PC-3 (cell line): ENCODE data around the gene FSTL3. TPM values are rescaled to one million over a fixed set of nuclear protein-coding genes. Genes with fewer than 3 reads are reported as not detected.

Experiments
- ATAC-seq: fragments of 200-7000 bp; cut with Tn5 transposase; 2 replicates; pipeline ENCODE4 v1.9.1; 2020; ENCODE audit warnings: mild to moderate bottlenecking, moderate library complexity
- BruUV-seq: library from RNA; stranded (reverse); fragments of 400-500 nt; replicated peaks from 2 replicates; lab custom pipeline; 2021; lab: Mats Ljungman, UMichigan
- CTCF ChIA-PET: fragments of 300-600 bp; sonication (Branson Sonifier 250); formaldehyde crosslinking; loops from one replicate; lab custom pipeline; 2022; ENCODE audit warnings: antibody characterized with exemption; lab: Charles Lee
- POLR2A ChIA-PET: fragments of 300-600 bp; sonication (Branson Sonifier 250); formaldehyde crosslinking; loops from one replicate; lab custom pipeline; 2022; ENCODE audit warnings: antibody characterized with exemption; ENCODE audit not compliant: unreplicated experiment; lab: Charles Lee
- DNase-seq: peaks from one replicate; pipeline ENCODE4 v3.0.0-alpha.2; 2015
- H2AFZ ChIP-seq: fragments of 300-600 bp; sonication (generic); 2 replicates; pipeline ENCODE4 v1.6.0; 2016; ENCODE audit warnings: antibody characterized with exemption, low read length
- H3F3A ChIP-seq: fragments of 300-600 bp; sonication (generic); one replicate; pipeline ENCODE4 v1.6.0; 2017; ENCODE audit warnings: antibody characterized with exemption, low read length, control low read depth, mild to moderate bottlenecking; ENCODE audit not compliant: unreplicated experiment
- H3K27ac ChIP-seq: fragments of 300-600 bp; sonication (generic); 2 replicates; pipeline ENCODE4 v1.5.1; 2016; ENCODE audit warnings: mild to moderate bottlenecking, low read length
- H3K27me3 ChIP-seq: fragments of 300-600 bp; sonication (generic); 2 replicates; pipeline ENCODE4 v1.6.1; 2016; ENCODE audit warnings: low read length, mixed read lengths
- H3K36me3 ChIP-seq: fragments of 300-600 bp; sonication (generic); 2 replicates; pipeline ENCODE4 v1.6.1; 2016; ENCODE audit warnings: low read depth, mixed run types, low read length, mixed read lengths
- H3K4me1 ChIP-seq: fragments of 300-600 bp; sonication (generic); 2 replicates; pipeline ENCODE4 v1.5.1; 2016; ENCODE audit warnings: low read length; ENCODE audit not compliant: insufficient read depth
- H3K4me2 ChIP-seq: fragments of 300-600 bp; sonication (generic); 2 replicates; pipeline ENCODE4 v1.6.0; 2016; ENCODE audit warnings: low read length
- H3K4me3 ChIP-seq: fragments of 300-600 bp; sonication (generic); 2 replicates; pipeline ENCODE4 v1.5.1; 2016; ENCODE audit warnings: mild to moderate bottlenecking, low read length, mixed read lengths
- H3K79me2 ChIP-seq: fragments of 300-600 bp; sonication (generic); 2 replicates; pipeline ENCODE4 v1.6.1; 2017; ENCODE audit warnings: low read length, mixed read lengths
- H3K9ac ChIP-seq: fragments of 300-600 bp; sonication (generic); 2 replicates; pipeline ENCODE4 v1.6.0; 2016; ENCODE audit warnings: mild to moderate bottlenecking, low read length
- H3K9me2 ChIP-seq: fragments of 300-600 bp; sonication (generic); replicated peaks from 2 replicates; pipeline ENCODE4 v1.6.1; 2016; ENCODE audit warnings: mixed run types, low read length, mixed read lengths
- H3K9me3 ChIP-seq: fragments of 300-600 bp; sonication (generic); 2 replicates; pipeline ENCODE4 v1.6.1; 2016; ENCODE audit warnings: low read length, mixed read lengths
- H4K20me1 ChIP-seq: fragments of 300-600 bp; sonication (generic); 2 replicates; pipeline ENCODE4 v1.6.1; 2016; ENCODE audit warnings: low read length, mixed read lengths
- CTCF ChIP-seq: fragments of 300-600 bp; sonication (generic); conservative IDR thresholded peaks from 2 replicates; pipeline ENCODE4 v1.5.1; 2017; ENCODE audit warnings: antibody characterized with exemption, low read depth, mild to moderate bottlenecking, low read length
- EZH2 ChIP-seq: fragments of 300-600 bp; sonication (generic); IDR thresholded peaks from one replicate; pipeline ENCODE4 v1.6.1; 2017; ENCODE audit warnings: antibody characterized with exemption, mild to moderate bottlenecking, low read length; ENCODE audit not compliant: unreplicated experiment
- EZH2phosphoT487 ChIP-seq: fragments of 300-600 bp; sonication (generic); IDR thresholded peaks from 2 replicates; pipeline ENCODE4 v1.6.1; 2018; ENCODE audit warnings: mild to moderate bottlenecking, antibody characterized with exemption, low read length, borderline replicate concordance
- intact Hi-C: fragments of 100-400 bp; cut with micrococcal nuclease; formaldehyde crosslinking; loops from 2 replicates; pipeline ENCODE4 v1.9.0; 2023
- total RNA-seq: library from RNA; depleted of rRNA; stranded (reverse); fragments of >200 nt; gene quantifications from 2 replicates; pipeline ENCODE4 v1.2.3, GENCODE V29; 2014

The FSTL3 gene
- total RNA-seq, 1 experiment from 2014 or later: 53.3 TPM

GRCh38 chr19:653425-653824 is 22.8 kb upstream of the FSTL3 start:
- CTCF ChIA-PET: no interaction called here
- H3K9me2 ChIP-seq: no peaks in the 10 kb centered on the region
- H3K36me3 ChIP-seq: no peaks in the 10 kb centered on the region
- POLR2A ChIA-PET: no interaction called here
- BruUV-seq: no TSS peak
- no peaks in the 10 kb centered on the region for H3K9me3 ChIP-seq
- no peak overlapping the region for H3K4me3 ChIP-seq
- TF ChIP-seq EZH2: no peak
- no peak for TF ChIP-seq CTCF
- no peak for TF ChIP-seq EZH2phosphoT487
- no peak overlapping the region for H3K9ac ChIP-seq
- ATAC-seq: no peak
- H3K4me1 ChIP-seq: no peaks in the 10 kb centered on the region
- H3K4me2 ChIP-seq: no peak overlapping the region
- H2AFZ ChIP-seq: no peak overlapping the region
- H3F3A ChIP-seq: no peaks in the 10 kb centered on the region
- peaks cover 23% of the 10 kb centered on the region; the same call in 1 of the 2 replicates for H4K20me1 ChIP-seq
- H3K27me3 ChIP-seq: no peaks in the 10 kb centered on the region
- H3K27ac ChIP-seq: no peak overlapping the region
- no peak for DNase-seq
- intact Hi-C loops: no loop called here
- H3K79me2 ChIP-seq: peaks cover 59% of the 10 kb centered on the region

GRCh38 chr19:655691-656090 is 20.5 kb upstream of the FSTL3 start:
- no TSS peak for BruUV-seq
- no peaks in the 10 kb centered on the region for H3K9me2 ChIP-seq
- H3K9ac ChIP-seq: no peak overlapping the region
- no peak for ATAC-seq
- ChIA-PET CTCF (no interaction called here), POLR2A (no interaction called here)
- intact Hi-C loops: no loop called here
- H3K9me3 ChIP-seq: no peaks in the 10 kb centered on the region
- H3K27me3 ChIP-seq: no peaks in the 10 kb centered on the region
- H4K20me1 ChIP-seq: peaks cover 38% of the 10 kb centered on the region
- TF ChIP-seq EZH2phosphoT487 (no peak), EZH2 (no peak), CTCF (no peak)
- H3K4me2 ChIP-seq: no peak overlapping the region
- H2AFZ ChIP-seq: no peak overlapping the region
- peaks cover 2% of the 10 kb centered on the region; the same call in 1 of the 2 replicates for H3K4me1 ChIP-seq
- DNase-seq: no peak
- no peaks in the 10 kb centered on the region for H3F3A ChIP-seq
- H3K36me3 ChIP-seq: no peaks in the 10 kb centered on the region
- no peak overlapping the region for H3K4me3 ChIP-seq
- peaks cover 81% of the 10 kb centered on the region for H3K79me2 ChIP-seq
- H3K27ac ChIP-seq: no peak overlapping the region

GRCh38 chr19:656751-657559 is 19.2 kb upstream of the FSTL3 start:
- intact Hi-C loops: no loop called here
- Histone ChIP-seq H3K4me1 (peaks cover 8% of the 10 kb centered on the region), H3F3A (no peaks in the 10 kb centered on the region), H3K9me2 (no peaks in the 10 kb centered on the region), H4K20me1 (peaks cover 50% of the 10 kb centered on the region), H3K27me3 (no peaks in the 10 kb centered on the region), H3K9me3 (no peaks in the 10 kb centered on the region), H3K79me2 (peaks cover 94% of the 10 kb centered on the region), H3K4me3 (no peak overlapping the region), H3K36me3 (no peaks in the 10 kb centered on the region), H3K4me2 (no peak overlapping the region), H3K9ac (no peak overlapping the region), H3K27ac (no peak overlapping the region), H2AFZ (no peak overlapping the region)
- DNase-seq (no peak), ATAC-seq (no peak)
- ChIA-PET CTCF (no interaction called here), POLR2A (no interaction called here)
- no TSS peak for BruUV-seq
- TF ChIP-seq CTCF: no peak
- TF ChIP-seq EZH2phosphoT487: no peak
- TF ChIP-seq EZH2: no peak
